ENCODE data around the gene NFIC.

The NFIC gene

DNA sequence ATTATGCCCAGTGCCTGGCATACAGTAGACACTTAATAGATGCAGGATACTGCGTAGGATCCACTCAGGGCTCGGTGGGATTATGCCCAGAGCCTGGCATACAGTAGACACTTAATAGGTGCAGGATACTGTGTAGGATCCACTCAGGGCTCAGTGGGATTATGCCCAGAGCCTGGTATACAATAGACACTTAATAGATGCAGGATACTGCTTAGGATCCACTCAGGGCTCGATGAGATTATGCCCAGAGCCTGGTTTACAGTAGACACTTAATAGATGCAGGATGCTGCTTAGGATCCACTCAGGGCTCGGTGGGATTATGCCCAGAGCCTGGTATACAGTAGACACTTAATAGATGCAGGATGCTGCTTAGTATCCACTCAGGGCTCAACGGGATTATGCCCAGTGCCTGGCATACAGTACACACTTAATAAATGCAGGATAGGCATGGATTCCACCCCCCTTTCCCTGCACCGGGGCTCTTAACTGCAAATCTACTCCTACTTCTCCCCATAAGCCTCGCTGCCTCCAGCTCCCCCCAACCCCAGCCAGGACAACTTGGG, 89.1 kb downstream of the NFIC start:
- DNase-seq = no peak

DNA sequence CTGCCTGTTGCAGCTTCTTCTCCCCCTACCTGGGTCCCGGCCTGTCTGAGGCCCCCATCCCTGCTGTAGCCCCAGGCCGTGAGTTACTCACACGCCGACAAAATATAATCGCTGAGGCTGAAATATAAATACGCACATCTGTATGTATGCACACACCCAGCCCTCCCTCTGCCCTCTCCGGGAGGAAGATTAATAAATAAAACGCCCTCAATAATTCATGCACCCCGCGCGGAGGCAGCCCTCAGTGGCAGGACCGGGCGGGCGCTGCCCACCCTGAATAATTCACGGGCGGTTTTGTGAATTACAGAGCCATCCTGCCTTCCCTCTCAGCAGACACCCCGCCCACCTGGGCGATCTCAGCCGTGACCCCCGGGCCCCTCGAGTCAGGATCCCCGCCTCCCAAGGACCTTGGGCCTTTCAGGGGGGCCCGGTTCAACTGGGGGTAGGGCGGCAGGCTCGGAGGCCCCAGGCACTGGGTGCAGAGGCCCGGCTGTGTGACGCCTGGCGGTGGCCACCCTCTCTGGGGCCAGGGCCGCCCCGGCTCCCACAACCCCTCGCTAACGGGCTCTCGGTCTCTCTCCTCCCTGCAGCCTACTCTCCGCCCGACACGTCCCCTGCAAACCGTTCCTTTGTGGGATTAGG, 89.7 kb downstream of the NFIC start:
- DNase-seq = no peak

DNA sequence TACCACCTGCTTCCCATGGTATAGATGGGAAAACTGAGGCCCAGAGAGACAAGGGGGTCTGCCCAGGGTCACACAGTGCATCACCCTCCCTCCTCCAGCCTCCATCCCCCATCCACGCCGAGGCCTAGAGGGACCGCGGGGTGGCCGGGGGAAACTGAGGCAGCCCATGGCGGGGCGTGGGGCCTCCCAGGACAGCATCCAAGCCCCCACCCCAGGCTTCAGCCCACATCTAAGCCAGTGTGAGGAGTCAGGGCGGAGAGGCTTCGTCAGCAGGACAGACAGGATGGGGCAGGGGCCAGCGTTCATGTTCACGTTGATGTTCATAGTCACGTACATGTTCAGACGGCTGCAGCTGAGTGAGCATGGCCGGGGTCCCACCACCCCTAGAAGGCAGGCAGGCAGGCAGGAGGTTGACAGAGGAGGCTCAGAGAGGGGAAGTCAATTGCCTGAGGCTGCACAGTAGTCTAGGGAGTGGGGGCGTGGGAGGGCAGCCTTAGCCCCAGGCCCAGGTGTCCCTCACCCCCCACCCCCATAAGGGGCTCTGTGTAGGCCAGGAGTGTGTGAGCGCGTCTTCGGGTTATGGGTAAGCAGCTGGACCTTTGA, 90.6 kb downstream of the NFIC start:
- DNase-seq = no peak

DNA sequence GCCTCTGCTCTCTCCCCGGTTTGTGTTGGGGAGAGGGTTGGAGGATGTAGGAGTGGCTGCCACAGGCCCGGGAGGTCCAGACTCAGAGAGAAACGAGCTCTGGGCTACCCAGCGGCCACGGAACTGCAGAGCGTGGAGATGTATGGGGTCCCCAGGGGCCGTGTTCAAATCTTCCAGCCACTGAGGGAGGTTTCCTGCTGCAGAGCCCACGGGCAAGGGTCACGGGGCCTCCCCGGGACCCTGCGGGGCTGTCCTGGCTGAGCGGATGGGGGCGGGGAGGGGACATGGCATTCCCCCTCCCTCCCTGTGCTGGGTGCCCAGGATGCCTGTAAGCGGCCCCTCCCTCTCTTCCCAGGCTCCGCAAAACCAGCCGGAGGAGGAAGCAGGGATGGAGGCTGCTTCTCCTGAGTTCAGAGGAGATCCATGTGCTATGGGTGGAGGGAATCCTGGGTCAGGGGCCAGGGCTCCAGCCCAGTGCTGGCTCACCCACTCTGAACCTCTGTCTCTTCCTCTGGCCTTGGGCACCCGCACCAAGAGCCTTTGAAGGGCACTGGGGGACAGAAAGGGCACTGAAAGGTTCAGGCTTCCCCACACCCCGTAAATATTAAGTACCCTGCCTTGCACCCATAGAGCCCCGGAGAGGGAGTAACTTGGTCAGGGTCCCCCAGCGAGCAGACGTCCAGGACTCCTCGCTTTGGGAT, 91.3 kb downstream of the NFIC start:
- no peak for DNase-seq

DNA sequence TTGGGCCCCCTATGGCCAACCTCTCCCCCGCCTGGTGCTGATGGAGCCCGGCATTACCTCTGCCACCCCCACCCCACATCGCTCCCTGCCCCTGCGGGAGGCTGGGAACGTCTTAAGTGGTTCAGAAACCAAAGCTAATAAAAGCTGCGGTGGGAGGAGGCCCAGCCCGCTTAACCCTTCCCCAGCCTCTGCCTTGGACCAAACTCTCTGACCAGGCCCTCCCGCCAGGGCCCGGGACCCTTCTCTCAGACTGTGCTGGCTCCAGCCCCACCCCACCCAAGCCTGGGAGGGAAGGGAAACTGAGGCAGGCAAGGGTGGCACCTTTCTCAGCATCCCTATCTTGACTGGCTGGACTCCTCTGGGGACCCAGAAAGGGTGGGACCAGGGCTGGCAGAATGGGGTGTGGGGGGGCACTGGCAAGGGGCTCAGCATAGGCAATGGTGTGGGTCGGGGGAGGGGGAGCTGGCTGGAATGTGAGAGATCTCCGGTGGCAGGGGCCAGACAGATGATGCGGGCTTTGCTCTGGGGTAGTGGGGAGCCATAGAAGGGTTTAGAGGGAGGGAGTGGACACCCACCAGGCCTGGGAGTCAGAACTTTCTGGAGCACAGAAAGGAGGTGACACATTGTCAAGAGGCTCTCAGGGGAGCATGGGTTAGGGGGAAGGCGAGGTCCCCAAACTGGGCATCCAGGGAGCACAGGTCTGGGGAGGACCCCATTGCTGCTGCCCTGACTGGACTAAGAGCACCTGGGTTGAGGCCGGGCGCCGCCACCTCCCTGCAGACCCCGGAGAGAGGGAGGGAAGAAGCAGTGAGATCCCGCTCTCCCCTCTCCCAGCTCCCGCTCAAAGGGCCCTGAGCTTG, 92.1 kb downstream of the NFIC start:
- DNase-seq = no peak

DNA sequence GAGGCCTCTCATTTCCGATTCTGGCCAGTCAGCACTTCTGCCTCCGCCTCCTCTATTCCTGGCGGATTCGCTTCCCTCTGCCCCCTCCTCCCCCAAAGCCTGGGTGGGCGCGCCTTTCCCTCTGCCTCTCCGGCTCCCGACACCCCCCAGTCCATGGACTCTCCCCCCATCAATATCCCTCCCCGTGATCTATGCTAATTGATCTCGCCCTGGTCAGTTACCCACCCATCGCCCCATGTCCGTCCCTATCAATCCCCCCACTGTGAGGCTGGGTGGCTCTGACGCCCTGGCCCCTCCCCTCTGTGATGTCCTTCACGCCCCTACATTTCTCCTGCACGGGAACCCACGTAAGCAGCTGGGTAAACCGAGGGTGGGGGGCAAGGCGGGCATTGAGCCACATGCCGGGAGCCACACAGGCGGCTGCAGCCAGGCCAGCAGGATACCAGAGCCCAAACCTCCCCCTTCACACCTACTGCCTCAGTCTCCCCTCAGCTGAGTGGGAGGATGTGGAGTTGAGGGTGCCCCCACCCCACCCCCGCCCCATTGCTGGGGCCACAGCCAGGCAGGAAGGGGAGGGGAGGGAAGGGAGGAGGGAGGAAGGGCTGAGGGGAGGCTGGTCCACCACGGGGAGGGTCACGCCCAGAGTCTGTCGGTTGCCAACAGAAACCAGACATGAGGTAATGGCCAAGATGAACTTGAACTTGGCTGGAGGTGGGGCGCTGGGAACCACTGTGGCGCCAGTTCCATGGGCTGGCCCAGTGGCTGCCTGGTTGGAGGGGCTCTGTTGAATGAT, 92.9 kb downstream of the NFIC start:
- DNase-seq = no peak

DNA sequence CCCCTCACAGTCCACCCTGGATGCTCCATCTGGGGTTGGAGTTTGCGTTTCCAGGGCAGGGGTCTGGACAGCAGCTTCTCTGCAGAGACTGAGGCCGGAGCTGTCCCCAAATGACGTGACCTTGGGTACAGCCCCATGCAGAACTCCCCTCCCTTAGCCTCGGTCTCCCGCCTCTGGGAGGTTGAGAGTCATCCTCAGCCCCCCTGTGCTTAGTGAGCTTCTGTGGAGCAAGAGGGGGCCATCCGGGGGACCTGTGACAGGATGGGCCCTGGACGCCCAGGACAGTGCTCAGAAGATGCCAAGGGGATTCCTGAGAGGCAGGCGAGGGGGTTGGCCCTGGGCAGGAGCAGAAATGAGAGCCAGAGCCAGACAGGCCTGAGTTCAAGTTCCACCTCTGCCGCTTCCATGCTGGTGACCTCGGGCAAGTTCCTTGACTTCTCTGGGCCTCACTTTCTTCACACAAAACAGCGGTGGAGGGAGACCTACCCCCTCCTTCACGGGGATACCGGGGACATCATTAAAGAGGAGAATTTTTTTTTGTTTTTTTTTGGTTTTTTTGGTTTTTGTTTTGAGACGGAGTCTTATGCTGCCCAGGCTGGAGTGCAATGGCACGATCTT, 93.7 kb downstream of the NFIC start:
- DNase-seq = no peak

DNA sequence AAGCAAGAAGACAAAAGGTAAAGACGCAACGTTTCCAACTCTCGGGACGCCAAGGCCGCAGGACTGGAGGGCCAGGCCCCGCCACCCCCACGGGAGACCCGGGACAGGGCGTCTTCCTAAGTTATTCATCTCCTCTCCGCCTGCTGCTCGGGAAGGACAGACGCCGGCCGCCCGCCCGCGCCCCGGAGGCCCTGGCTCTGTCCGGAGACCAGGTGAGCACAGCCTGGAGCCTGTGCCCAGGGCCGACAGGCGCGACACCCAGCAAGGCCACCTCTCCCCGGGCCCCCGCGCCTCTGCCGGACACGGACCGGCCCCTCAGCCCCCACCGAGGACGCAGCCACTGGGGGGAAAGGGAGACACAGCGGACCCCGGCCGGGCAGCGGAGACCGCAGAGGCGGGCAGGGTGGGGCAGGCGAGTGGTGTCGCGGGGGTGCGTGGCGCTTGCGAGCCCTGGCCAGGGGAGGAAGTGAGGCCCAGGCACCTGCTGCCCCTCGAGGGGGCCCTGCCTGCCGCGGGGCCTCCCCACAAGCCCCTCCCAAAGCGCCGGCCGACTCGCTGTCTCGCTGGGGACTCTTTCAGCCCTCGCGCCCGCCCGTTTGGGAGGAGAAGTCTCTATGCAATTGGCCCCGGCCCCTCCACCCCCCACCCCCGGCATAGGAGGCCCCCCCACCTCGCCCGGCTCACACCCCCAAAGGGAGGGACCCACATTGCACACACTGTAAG, 96.8 kb downstream of the NFIC start:
- DNase-seq = no peak

DNA sequence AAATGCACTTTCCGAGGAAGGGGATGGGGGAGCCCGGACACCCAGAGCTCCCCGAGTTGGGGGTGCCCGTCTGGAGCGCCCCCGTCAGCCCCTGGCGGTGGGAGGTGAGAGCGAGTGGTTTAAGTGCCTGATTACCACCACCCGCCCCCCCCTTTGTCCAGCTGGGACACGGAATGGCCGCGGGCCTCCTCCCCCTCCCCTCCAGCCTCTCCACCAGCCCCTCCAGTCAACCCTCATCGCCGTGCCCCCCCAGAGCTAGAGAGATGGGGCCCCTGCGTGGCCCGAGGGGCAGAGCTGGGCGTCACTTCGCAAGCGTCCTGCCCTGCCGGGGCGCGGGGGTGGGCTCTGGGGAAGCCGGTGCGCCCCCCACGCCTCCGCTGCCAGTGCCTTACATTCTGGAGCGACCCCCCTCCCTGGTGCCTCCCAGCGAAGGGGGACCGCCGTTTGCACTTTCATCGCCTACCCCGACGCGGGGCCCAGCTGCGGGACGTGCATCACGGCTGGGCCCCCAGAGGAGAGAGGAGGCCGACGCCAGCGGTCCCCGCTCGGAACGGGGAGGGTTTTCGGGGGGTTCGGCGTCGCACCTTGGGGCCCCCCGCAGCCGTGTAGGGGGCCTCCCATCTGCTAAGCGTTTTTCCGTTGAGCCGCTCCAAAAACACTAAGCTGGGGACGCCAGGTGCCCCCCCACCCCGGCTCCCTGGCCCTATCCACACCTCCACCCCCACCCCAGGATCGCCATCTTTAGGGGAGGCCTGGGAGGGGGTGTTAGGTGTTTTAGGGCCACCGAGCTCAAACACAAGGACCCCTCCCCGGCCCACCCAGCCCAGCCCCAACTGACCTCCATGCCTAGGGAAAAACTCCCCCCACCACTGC, 97.6 kb downstream of the NFIC start:
- DNase-seq = no peak

DNA sequence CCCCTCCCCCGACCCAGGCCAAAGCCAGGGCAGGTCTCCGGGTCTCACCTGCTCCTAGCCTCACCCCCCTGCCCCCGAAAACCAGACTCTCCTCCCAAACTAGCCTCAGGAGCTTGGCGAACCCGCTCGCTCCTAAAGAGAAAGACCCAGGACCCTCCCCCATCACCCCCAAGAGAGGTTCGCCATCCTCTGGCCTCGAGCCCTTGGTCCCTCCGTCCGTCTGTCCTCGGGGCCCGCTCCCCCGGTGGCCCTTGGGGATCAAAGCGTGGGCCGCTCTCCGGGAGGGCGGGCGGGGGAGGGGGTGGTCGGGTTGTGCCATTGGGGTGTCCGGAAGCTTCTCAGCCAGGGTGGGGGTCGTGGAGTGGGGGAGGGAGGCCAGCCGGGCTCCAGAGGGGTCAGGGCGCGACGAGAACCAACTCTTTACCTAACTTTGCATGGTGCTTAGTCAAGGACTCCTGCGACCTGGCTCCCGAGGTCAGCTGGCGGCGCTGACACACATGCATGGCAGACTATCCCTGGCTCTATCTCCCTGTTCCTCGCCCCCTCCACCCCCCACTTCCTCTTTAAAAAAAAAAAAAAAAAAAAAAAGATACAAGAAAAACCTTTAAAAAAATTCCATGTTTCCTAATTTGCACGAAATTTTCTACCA, 98.3 kb downstream of the NFIC start:
- DNase-seq = no peak

DNA sequence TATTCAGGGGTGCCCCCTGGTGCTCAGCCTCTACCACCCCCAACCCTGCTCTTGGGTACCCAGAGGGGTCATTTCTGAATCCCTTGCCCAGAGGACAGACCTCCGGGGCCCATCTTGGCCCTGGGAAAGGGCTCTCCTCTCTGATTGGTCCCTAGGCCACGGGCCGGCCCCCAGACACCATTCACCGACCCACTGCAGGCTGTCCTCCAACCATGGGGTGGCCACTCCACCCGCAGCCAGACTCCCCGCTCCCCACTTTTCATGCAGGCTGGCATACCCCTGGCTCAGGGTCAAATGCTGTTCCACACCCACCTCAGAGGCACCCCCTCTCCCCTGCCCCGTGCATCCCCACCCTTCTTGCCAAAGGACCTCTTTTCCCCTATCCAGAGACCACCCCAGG, 99.2 kb downstream of the NFIC start:
- DNase-seq = no peak

DNA sequence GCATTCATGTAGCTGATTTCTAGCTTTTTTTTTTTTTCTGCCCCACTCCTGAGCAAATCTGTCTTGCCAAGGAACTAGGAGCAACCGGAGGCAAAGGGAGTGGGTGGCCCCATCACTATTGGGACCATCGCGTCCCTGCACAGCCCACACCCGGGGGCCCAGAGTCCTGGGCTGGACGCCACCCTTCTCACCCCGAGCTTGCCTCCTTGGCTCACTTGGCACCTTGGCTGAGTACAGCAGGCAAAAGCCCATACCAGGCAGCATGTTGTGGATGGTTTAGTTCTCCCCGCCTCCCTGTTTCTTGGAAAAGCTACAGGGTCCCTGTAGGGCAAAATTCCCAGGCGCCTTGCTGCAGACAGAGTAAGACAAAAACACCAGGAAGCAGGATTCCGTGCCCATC, 100.3 kb downstream of the NFIC start:
- no peak for DNase-seq

DNA sequence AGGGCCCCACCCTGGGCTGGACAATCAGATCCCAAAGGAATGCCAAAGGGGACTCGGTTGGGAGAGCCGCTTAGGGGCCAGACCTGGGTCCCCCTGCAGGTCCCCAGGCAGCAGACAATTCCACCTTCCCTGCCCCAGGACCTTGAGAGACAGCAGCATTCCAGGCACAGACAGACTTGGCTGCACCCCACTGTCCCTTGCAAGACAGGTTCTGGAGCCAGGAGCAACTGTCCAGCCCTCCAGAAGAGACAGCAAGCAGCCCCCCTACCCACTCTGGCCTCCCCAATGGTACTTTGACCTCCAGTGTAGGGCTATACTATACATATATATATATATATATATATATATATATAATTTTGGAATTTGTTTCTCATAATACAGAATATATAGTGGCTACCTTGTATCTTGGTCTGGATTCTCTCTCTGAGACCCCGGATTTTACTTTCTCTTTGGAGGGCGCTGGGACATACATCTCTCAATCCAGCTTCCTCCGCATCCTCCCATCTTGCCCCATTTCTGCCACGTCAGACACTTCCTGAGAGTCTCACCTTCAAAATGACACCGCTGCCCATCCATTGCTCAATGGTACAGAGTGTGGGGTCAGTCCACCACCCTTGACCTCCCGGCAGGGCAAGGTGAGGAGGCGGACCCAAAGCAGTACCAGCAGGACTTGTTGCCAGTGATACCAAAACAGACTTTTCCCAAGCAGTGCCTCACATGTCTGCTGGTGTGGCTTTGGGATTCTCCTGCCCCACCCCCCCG, 101.2 kb downstream of the NFIC start:
- no peak for DNase-seq

DNA sequence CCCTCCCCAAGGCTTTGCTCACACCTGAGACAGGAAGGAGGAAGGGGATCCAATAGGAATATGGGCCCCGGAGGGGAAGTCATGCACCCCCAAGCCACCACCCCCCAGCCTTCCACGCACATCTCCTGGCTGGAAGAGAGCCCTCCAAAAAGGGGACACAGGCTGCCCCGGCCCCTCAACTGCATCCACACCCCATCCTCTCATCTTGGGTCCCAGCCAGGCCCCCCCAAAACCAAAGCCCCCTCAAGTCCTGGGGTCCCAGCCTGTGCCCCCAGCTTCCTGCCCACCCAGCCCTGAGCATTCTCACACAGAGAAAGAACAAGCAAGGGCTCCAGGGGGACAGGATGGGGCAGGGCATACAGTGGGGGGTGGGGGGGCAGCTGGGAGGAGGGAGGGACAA, 101.8 kb downstream of the NFIC start:
- no peak for DNase-seq

DNA sequence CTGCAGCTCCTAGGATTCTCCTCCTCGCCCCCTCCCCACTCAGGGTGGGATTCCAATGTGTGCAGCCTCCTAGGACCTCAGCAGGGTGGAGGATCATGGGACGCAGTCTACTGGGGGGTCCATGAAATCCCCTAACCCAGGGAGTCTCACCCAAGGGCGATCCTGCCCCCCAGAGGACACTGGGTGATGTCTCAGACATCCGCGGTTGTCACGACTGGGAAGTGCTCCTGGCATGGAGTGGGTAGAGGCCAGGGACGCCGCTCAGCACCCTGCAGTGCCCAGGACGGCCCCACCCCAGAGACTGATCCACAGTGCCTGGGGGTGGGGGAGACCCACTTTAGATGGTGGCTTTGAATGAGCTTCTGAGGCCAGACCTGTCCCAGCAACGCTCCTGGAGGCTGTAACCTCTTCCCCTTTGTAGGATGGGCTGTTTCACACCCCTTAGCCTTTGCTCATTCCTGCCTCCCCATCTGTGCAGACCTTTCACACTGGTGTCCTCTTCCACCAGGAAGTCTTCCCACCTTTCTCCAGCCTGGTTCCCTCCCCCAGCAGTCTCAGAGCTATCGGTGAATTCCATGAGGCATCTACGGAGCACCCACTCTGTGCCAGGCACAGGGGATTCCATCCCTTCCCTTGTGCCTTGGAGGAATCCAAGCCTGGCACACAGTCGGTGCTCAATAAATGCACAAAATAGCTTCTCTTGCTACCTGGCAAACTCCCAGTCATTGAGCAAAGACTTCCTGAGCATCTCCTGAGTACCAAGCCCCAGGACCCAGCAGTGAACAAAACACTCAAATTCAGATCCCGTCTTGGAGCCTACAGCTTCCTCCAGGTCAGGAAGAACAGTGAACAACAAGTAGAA, 103.5 kb downstream of the NFIC start:
- no peak for DNase-seq

DNA sequence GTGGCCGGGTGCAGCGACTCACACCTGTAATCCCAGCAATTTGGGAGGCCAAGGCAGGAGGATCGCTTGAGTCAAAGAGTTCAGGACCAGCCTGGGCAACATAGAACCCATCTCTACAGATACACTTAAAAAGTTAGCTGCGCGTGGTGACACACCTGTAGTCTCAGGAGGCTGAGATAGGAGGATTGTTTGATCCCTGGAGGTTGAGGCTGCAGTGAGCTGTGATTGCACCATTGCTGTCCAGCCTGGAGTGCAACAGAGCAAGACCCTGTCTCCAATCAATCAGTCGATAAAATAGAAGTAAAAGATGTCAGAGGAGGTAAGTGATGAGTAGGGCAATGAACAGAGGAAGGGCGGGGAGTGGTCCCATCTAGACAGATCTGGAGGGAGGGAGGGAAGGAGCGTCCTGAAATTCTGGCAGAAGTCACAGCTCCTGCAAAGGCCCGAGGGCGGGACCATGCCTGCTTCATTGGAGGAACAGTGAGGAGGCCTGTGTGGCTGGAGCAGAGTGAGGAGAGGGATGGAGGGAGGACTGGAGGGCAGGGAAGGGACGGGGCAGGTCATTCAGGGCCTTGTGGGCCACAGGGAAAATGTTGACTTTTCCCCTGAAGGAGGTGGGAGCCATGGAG, 104.2 kb downstream of the NFIC start:
- DNase-seq = no peak

DNA sequence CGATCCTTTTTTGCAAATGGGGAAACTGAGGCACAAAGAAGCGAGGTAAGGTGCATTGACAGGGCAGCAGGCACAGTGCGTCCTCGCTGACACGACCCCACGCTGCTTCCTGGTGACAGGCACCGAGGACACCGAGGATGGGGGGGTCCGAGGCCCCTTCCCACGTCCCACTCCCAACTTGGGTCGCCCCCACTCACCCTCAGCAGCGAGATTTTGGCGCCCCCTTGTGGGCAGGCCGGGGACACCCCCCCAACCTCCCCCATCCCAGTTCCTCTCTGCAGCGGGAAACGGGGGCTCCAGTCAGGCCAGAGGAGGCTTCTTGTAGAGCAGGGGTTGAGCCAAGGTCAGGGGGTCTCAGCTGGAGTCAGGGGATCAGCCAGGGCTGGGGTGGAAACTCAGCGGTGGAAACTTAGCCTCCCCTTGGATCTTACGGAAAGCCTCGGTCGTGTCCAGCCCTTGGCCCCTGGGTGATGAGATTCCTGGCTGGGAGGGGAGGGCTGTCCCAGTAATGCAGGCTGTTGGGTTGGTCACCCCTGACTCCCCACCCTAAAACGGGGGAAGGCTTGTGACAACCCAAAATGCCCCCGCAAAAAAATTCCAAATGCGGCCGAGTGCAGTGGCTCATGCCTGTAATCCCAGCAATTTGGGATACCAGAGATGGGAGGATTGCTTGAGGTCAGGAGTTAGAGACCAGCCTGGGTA, 105.7 kb downstream of the NFIC start:
- DNase-seq = no peak

All from COR-L47 (cell line).